Measurements from ENCODE around the gene IL17RE. TPM values are rescaled to one million over a fixed set of nuclear protein-coding genes. Genes with fewer than 3 reads are reported as not detected.

The IL17RE gene
- polyA plus RNA-seq, 1 donor (not counting 4 experiments of a cell fraction or from before 2014, with no cell fraction given), result 16.0 TPM

GRCh38 chr3:9879830-9880549, 22.7 kb upstream of the IL17RE start, which contains the start of gene CIDEC:
CIDEC (minus strand) TSS chr3:9880253; CDS start chr3:9878486, 1,767 bp downstream.
- no peaks in the 10 kb centered on the region for H3K27me3 ChIP-seq (ENCODE audit: control insufficient read depth, extremely low read depth, insufficient read depth, low read length)
- dilution Hi-C loops (cut with MboI; ENCODE audit: extremely low pct_ligation_motif_present, low sequenced_read_pairs), result no loop called here
- no peaks in the 10 kb centered on the region for H4K20me1 ChIP-seq (ENCODE audit: control insufficient read depth, extremely low read depth, insufficient read depth, low read length)
- peaks cover 18% of the 10 kb centered on the region for H3K4me1 ChIP-seq (ENCODE audit: control insufficient read depth, extremely low read depth, insufficient read depth, low read length)
- no peaks in the 10 kb centered on the region for H3K79me2 ChIP-seq (ENCODE audit: control insufficient read depth, insufficient read depth, low read length)
- H3K9me3 ChIP-seq (ENCODE audit: control insufficient read depth, low read depth, low read length), result no peaks in the 10 kb centered on the region
- H3K9ac ChIP-seq (ENCODE audit: control insufficient read depth, extremely low read depth, insufficient read depth, low read length), result no peak within 1 kb of the TSS
- no peak within 1 kb of the TSS for H3K4me2 ChIP-seq (ENCODE audit: control insufficient read depth, extremely low read depth, insufficient read depth, low read depth, low read length)
- TF ChIP-seq, protein P1, sequence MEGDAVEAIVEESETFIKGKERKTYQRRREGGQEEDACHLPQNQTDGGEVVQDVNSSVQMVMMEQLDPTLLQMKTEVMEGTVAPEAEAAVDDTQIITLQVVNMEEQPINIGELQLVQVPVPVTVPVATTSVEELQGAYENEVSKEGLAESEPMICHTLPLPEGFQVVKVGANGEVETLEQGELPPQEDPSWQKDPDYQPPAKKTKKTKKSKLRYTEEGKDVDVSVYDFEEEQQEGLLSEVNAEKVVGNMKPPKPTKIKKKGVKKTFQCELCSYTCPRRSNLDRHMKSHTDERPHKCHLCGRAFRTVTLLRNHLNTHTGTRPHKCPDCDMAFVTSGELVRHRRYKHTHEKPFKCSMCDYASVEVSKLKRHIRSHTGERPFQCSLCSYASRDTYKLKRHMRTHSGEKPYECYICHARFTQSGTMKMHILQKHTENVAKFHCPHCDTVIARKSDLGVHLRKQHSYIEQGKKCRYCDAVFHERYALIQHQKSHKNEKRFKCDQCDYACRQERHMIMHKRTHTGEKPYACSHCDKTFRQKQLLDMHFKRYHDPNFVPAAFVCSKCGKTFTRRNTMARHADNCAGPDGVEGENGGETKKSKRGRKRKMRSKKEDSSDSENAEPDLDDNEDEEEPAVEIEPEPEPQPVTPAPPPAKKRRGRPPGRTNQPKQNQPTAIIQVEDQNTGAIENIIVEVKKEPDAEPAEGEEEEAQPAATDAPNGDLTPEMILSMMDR (optimal IDR thresholded peaks at IDR 0.05 in 1 of 3, IDR thresholded peaks at IDR 0.05 in 1 of 3, conservative IDR thresholded peaks at IDR 0.05 in 1 of 3; ENCODE audit: extremely low read depth in 1 of 3, insufficient read depth in 2 of 3, low read length in 3 of 3), result no peak
- no peak for TF ChIP-seq EZH2 (IDR thresholded peaks at IDR 0.05; ENCODE audit: low read length)
- DNase-seq (ENCODE audit: low read depth, low spot score), result no peak
- no peak within 1 kb of the TSS for H2AFZ ChIP-seq (ENCODE audit: control insufficient read depth, low read length)
- no peak for FAIRE-seq
- no peak within 1 kb of the TSS for H3K27ac ChIP-seq (ENCODE audit: control insufficient read depth, insufficient read depth, low read length)
- no peaks in the 10 kb centered on the region for H3K9me1 ChIP-seq (ENCODE audit: control insufficient read depth, extremely low read depth, insufficient read depth, low read length)
- no peaks in the 10 kb centered on the region for H3K36me3 ChIP-seq (ENCODE audit: control insufficient read depth in 2 of 2, extremely low read depth in 1 of 2, insufficient read depth in 2 of 2, low read length in 2 of 2)
- H3K4me3 ChIP-seq (ENCODE audit: control insufficient read depth in 2 of 3, extremely low read depth in 1 of 3, insufficient read depth in 2 of 3, low read depth in 1 of 3, low read length in 3 of 3), result no peak within 1 kb of the TSS

GRCh38 chr3:9881441-9881840, 21.2 kb upstream of the IL17RE start:
- no peak overlapping the region for H3K4me2 ChIP-seq (ENCODE audit: control insufficient read depth, extremely low read depth, insufficient read depth, low read depth, low read length)
- no peak overlapping the region for H3K9ac ChIP-seq (ENCODE audit: control insufficient read depth, extremely low read depth, insufficient read depth, low read length)
- no peak for FAIRE-seq
- no peaks in the 10 kb centered on the region for H3K79me2 ChIP-seq (ENCODE audit: control insufficient read depth, insufficient read depth, low read length)
- H4K20me1 ChIP-seq (ENCODE audit: control insufficient read depth, extremely low read depth, insufficient read depth, low read length), result no peaks in the 10 kb centered on the region
- H3K9me3 ChIP-seq (ENCODE audit: control insufficient read depth, low read depth, low read length), result no peaks in the 10 kb centered on the region
- H3K9me1 ChIP-seq (ENCODE audit: control insufficient read depth, extremely low read depth, insufficient read depth, low read length), result no peaks in the 10 kb centered on the region
- H3K27ac ChIP-seq (ENCODE audit: control insufficient read depth, insufficient read depth, low read length), result no peak overlapping the region
- dilution Hi-C loops (cut with MboI; ENCODE audit: extremely low pct_ligation_motif_present, low sequenced_read_pairs), result no loop called here
- peaks cover 21% of the 10 kb centered on the region for H3K4me1 ChIP-seq (ENCODE audit: control insufficient read depth, extremely low read depth, insufficient read depth, low read length)
- H2AFZ ChIP-seq (ENCODE audit: control insufficient read depth, low read length), result no peak overlapping the region
- TF ChIP-seq EZH2 (IDR thresholded peaks at IDR 0.05; ENCODE audit: low read length), result no peak
- no peak overlapping the region for H3K4me3 ChIP-seq (ENCODE audit: control insufficient read depth in 2 of 3, extremely low read depth in 1 of 3, insufficient read depth in 2 of 3, low read depth in 1 of 3, low read length in 3 of 3)
- no peaks in the 10 kb centered on the region for H3K27me3 ChIP-seq (ENCODE audit: control insufficient read depth, extremely low read depth, insufficient read depth, low read length)
- H3K36me3 ChIP-seq (ENCODE audit: control insufficient read depth in 2 of 2, extremely low read depth in 1 of 2, insufficient read depth in 2 of 2, low read length in 2 of 2), result no peaks in the 10 kb centered on the region
- no peak for DNase-seq (ENCODE audit: low read depth, low spot score)

All from keratinocyte (primary cell).